ENCODE data around the gene KCNN3.

KCNN3 gene

DNA sequence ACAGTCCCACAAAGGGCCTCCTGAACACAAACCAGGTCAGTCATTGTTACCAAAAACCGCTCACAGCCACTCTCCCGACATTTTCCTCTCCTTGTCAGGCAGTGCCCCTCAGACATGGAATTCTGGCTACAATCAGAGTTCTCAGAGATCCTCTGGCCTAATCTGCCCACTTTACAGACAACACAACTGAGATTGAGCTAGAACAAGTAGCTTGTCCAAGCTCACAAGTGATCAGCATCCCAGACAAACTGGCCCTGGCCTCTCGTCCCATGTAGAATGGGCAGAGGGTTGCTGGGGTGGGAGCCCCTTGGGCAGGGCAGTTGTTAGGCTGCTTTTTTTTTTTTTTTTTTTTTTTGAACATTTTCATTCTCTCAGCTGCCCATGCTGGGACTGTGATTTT, 57.2 kb downstream of the KCNN3 start:
- no peak for DNase-seq

DNA sequence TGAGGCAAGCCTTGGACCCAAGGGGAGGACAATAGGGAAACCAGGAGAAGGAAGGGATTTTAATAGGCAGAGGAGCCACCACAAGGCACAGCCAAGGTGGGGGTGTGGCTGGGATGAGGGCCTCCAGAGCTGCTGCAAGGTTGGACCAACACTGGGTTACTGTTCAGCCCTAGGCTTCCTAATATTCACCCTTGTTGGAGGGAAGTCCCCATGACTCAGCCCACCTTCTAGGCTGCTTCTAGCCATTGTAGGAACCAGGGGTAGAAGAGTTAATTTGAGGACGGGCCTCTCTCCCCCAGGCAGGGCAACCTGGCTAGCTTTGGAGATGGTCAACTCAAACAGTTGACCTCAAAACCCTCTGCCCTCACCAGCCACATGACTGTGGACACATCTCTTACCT, 59.5 kb downstream of the KCNN3 start:
- peak in 1 of 2 experiments; percentile 9 for DNase-seq

DNA sequence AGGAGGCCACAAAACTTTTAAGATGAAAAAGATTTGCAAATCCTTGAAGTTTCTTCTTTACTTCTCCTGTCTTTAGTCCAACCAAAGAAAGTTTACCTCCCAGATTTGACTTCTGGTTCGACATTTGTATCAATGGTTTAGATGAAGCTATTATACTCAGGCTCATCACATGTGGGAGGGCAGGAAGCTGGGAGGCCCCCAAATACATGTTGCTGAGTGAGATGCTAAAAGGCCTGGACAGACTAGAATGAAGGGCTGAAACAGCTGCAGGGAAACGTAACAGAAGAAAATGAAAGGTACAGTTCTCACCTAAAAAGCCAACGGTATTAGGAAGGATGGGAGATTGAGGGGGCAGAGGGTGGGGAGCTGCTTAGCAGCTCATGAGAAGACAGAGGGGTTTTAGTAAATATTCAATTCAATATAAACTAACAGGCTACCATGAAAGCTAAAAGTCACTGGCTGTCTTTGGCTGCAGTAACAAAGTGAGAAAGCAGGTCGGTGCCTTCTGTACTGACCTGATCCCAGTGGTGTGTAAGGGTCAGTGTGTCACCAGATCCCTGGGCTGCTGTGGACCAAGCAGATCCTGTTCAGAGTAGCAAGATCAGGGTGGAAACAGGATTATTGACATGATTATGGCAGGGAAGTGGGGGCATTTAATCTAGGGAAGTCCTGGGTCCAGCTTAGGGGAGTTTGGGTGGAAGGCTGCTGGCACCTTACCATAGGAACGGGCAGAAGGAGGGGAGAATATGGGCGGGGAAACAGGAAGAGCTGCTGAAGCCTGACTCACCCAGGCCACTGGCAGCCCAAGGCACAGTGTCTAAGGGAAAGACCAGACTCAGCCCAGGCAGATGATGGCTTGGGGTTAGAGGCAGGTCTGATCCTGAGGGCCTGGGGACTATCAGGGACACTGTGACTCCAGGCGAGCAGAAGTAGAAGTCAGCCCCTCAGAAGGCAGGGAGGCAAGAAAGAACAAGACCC, 60.4 kb downstream of the KCNN3 start:
- DNase-seq: peak in 1 of 2 experiments; percentile 13

DNA sequence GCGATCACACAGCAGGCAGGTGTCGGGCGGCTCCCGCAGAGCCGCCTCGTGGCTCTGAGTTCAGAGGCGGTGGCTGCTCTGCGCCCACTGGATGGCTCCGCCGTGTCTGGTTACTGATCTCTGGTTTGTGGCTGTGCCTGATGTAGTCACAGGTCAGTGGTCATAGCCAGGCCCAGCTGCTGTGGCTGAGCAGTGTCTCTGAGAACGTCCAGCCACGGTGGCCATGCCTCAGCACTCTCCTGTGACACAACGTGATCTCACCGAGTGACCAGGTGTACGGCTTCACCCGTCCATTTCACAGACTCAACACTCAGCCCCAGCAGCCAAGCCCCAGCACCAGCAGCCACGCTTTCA, 61.2 kb downstream of the KCNN3 start:
- DNase-seq: no peak

DNA sequence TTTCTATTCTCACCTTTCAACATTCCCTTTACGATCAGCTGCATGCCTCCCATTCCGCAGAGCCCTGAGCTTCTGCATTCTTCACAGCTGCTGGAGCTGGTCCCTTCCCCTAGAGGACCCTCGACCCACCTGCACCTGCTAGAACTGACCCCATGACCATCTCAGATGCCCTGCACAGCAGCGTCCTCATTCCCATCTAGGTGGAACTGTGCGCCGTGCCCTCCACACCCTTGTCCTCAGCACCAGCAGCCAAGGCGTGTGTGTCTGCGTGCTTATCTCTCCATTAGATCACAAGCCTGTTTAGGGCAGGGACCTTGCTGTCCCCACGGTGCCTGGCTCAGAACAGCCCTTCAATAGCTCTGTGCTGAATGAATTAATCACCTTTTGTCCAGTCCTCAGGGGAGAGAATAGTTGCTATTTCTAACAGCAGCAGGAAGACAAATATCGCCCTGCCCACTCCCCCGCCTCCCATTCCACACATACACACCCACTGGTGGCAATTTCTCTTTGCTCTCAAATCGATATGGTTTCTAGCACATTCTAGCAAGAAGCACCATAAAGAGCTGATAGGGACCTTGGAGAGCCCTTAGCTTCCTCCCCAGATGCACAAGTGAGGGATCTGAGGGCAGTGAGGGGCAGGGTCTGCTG, 61.7 kb downstream of the KCNN3 start:
- no peak for DNase-seq

DNA sequence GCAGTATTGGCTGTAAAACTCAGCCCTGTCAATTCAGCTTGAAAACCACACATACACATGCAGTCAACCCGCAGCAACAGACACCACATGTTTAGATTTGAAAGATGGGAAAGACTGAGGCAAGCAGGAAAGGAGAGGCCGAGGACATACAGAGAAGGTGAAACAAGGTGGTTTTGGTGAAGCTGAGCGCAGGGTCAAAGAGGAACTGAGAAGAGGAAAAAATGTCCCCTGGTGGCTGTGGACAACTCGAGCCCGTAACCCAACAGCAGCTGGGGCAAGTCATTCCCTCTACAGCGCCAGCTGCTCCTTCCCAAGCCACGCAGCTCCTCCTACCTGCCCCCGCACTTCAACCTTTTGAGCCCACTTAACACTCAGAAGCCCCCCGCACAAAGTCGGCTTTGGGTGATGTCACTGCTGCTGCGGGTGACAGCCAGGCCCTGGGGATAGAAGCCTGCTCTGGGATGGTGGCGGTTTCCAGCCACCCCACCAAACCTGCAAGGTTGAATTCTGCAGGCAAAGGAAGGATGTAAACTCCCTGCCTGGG, 63.0 kb downstream of the KCNN3 start:
- DNase-seq: no peak

DNA sequence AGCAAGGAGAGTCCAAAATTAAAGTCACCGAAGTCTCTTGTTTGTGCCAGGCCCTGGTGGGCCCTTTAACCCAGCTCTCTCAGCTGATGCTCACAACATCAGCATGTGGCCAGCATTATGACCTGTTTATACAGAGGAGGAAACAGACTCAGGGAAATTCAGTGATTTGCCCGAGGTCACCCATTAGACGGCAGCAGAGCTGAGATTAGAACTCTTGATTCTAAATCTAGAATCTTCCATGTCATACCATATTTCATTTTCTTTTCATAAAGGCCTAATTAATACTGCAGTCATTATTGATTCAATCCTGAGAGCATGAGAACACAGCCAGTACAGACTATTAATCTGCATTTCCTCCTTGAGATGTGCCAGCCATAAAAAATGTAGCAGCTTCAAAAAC, 63.7 kb downstream of the KCNN3 start:
- no peak for DNase-seq

DNA sequence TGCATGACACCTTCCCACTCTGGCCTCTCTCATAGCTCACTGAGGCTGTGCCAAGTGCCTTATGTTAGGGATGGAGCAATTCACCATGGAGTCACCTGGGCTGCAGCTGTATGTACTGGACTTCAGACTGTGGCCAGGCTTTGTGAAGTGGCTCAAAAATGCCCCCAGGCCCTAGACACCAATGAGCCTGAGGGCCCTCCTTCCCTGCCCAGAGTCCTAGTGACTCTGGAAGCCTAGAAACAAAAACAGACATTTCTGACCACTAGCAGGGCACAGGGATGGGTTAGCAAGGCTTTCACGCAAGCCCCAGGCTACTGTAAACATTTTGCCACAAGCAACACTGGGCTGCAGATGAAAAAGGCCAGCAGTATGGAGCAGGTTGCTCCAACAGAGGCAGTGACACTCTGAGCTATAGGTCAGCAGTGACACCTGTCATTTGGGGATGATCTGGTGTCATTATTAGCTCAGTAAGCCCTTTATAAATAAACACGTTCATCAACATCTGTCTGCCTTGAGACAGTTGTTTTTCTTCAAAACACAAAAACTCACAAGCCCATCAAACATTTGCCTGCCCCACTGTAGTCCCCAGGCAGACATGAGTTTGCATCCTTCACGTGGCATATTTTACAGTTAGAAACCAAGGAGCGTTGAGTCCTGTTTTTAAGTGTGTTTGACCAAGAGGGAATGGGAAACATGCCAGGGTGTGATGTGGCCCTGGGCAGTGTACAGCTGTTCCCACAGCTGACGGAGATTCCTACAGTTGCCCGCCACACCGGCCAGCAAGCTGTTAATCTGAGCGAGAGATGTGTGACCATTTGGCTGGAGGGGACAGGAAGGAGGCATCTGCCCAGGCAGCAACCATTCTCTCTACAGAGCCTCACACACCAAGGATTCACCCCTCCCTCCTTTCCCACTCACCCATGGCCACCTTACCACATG, 66.8 kb downstream of the KCNN3 start:
- no peak for DNase-seq

DNA sequence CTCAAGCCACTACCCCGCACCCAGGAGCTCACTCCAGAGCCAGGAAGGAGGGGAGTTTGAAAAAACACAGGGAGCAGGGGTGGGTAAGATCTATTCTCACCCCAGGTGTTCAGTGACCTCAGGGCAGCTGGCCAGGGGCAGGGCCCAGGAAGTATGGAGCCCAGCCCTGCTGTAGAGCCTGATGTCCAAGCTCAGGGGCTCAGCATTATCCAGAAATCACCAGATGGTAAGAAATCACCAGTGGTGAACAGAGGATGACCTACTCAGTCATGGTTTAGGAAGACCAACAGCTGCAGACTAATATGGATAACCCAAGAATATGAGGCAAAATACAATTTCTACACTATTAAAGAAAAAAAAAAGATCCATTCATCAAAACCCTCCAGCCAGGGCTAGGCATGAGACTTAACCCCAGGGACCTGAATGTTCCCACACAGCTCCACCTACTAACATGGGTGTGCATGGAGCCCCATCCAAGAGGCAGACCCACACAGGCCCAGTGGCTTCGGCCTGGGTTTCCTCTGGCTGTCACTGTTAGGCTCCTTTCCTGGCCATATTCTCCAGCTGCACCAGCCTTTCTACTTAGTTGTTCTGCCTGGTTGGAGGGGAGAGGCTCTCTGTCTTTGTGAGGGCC, 67.6 kb downstream of the KCNN3 start:
- DNase-seq: no peak

DNA sequence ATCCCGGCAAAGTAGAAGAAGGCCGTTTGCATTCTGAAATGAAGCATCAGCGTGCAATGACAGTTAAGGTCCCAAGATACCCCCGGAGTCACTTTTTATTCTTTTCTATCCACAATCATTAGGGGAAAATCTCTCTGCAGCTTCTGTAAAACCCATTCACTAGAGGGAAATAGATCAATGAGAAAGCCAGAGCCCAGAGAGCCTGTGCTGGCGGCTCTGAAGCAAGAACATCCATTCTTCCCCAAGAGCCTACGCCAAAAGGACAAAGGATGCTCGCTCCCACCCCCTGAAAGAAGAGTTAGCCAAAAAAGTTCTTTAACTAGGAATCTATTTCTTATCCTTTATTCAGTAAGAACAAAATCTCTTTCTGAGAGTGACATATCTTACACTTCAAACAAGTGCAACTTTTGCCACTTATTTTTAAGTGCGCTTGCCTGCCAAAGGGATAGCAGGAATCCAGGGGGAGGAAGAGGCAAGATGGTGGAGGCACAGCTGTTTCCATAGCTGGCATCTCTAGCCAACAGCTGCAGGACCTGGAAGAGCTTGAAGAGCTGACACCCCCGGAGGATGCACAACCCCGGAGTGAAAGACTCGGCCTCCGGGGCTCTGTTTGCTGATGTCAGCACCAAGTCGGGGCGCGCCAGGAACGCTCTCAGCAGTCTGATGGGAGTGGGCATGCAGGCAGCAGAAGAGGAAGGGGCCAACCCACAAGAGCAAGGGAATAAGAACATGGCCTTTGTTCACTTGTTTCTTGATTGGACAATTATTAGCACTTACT, 68.7 kb downstream of the KCNN3 start:
- DNase-seq: no peak

DNA sequence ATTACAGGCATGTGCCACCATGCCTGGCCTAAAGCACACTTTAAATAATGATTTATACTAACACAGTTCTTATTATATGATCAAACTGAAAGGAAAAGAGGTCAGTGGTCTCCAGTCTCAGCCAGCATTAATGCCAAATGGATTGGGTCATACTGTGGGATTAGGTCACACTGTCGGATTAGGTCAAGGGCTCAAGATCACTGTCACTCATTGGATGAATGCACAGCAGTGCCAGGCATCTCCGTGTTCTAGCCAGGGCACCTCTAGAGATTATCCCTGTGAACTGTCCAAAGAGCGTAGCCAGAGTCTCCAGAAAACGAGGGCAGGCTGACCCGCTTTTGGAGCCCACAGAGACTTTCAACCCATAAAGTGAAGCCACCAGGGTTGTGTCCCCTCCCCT, 70.9 kb downstream of the KCNN3 start:
- DNase-seq: no peak

DNA sequence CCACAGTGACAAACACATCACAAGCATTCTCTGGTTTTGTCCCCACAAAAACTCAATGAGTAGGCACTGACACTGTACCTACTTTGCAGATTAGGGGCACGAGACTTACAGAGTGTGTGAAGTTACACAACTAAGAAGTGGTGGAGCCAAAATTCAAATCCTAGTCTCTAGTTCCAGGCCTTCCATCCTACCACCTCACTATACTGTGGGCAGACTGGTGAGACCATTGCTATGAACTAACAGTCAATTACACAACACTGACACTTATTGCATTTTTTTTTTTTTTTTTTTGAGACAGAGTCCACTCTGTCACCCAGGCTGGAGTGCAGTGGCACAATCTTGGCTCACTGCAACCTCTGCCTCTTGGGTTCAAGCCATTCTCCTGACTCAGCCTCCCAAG, 71.4 kb downstream of the KCNN3 start:
- DNase-seq: no peak

DNA sequence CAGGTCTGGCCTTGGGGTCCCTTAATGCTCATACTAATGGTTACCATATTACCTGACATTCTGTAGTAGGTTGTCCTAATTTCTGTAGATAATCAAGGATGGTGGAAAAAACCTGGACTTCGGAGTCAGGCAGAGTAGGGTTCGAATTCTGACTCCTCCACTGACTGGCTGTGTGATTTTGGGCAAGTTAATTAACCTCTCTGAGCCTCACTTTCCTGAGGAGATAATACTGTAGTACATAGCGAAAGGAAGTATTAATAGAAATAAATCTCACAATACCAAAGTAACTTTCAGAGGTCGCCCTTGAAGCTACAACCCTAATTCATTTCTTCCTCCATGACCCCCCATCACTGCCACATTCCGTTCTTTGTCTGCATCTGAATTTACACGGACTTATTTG, 72.9 kb downstream of the KCNN3 start:
- DNase-seq: no peak

DNA sequence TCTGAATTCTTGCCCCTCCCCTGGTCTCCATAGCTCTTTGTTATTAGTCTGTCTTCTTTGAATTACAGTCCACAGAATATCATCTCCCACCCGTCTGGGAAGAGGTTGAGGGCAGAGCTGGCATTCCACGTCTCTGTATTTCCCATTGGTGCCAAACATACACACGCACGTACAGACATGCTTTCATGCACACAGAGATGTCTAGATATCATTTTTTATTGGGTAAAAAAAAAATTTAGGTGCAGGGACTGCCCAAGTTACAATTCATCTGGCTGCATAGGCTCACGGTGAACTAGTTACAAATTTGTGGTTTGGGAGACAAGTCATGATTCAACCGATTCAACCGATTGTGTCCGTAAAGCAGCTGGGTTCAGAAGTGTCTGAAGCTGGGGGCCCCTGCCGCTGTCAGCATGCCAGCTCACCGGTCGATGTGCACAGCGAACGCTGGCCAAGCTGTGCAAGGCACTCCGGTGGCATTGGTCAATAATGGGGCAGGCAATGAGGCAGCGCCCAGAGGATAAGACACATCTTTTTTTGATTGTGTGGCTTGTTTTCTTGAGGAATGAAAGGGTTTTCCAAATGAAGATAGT, 73.7 kb downstream of the KCNN3 start:
- no peak for DNase-seq

DNA sequence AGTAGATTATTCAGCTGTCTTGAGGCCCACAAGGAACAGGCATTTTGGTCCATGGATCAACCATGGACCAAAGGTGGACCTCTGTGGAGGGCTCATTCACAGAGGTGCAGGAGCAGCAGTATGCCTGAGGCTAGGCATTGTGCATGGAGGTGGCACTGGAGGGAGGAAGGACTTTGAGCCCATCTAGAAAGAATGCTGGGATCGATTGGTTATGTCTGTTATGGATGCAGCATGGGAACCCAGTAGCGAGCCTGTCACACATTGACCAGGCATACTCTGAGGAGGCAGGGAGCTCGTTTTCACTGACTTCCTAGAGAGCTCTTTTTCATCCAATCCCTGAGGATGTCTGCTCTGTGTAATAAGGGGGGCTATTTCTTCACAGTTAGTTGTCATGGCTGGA, 75.5 kb downstream of the KCNN3 start:
- DNase-seq: no peak

DNA sequence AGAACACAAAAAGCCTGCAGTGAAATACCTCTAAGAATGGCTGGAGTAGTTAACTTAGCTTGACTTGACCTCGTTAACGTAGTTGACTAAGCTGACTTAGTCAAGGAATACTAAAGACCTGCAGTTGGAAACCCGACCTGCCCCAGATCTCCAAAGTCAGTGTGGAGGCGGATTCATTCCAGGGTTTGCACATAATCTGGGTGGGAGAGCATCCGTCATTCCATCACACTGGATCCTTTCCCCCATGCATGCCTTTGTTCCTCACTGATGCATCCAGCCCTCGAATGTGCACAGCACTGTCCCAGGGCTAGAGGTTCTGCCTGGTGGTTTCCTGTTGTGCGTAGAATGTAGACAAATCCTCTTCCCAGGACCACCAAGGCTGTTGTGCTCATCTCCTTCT, 76.4 kb downstream of the KCNN3 start:
- DNase-seq: no peak

DNA sequence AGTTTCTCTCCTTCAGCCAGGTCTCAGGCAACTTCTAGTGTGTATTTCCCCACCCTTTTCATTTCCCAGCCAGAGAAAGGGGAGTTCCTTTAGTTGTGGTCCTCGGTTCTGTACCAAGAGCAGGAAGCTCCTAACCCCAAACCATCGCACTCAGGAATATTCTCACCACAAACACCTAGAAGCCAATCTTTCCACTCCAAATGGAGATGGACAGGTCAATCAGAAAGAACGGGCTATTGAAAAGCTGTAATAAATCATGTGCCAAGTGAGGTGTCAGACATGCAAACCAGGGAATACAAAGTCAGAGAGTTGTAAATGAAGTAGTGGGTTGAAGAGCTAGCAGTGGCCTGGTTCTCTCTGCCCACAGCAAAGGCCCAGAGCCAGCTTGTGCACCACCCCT, 77.2 kb downstream of the KCNN3 start:
- no peak for DNase-seq

DNA sequence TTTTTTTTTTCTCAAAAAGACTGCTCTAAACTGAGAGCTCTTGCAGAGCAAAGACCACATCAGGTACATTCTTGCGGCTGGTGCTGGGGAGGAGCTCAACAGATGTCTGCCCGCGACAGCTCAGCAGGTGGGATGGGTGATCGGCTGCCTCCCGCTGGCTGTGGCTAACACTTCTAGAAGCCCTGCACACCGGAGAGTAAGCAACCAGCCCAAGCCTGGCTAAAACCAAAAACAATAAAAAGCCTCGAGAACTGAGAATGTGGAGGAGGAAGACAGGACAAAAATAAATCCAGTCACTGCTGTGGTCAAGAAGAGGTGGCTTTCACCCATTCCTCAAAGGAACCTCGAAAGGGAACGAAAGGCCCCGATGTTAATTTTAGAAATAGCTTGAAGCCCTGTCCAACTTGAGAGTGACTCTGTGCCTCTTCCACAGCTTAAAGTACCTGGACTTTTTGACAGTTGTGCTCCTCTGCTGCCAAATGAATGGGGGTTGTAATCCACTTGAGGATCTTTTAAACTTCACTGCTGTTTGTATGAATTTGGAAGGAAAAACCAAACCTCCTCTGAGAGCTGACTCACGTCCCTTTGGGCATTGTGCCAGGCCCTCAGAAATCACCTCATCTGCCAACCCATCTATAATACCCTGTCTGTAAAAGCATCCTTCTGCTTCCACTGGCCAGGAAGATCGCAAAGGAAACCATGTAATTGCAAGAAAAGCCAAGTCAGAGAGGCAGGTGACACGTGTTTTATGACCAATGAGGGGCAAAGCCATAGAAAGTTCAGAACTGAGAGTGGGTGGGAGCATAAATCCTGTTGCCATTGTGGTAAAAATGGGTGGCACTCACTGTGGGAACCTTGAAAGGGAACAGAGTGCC, 78.6 kb downstream of the KCNN3 start:
- DNase-seq: peak; percentile 76 to 83

DNA sequence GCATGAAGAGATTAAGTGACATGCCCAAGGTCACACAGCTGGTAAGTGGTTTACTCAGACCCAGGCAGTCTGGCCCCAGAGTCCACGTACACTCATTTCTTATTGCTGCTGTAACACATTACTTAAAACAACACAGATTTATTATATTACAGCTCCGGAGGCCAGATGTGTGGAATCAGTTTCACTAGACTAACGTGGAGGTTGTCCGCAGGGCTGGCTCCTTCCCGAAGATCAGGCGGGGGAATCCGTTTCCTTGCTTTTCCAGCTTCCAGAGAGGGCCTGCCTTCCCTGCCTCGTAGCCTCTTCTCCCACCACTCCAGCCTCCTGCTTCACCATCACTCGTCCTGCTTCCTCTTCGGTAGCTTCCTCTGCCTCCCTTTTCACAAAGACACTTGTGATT, 81.2 kb downstream of the KCNN3 start:
- no peak for DNase-seq

Data from activated CD4-positive, alpha-beta T cell treated with anti-CD3 and anti-CD28 coated beads, Interleukin-2, amount 50 U/mL, for 48 hours (primary cell).